ENCODE data around the gene PSMG2. TPM values are rescaled to one million over a fixed set of nuclear protein-coding genes. Genes with fewer than 3 reads are reported as not detected.

PSMG2 gene
- total and polyA plus RNA-seq, 10 of the 15 experiments (the other 5 are each of a cell fraction or from before 2014, with no cell fraction given) = 88.5 to 268 (median 116) TPM

- Histone ChIP-seq H4K20me1 (ENCODE audit: control insufficient read depth, insufficient read depth) (no peaks in the 10 kb centered on the region), H3K79me2 (ENCODE audit: control insufficient read depth, insufficient read depth, low read length) (no peaks in the 10 kb centered on the region), H3K4me2 (ENCODE audit: control insufficient read depth, insufficient read depth) (no peak overlapping the region), H3K9me3 (replicated peaks; ENCODE audit: control insufficient read depth, insufficient read depth, low read length) (no peaks in the 10 kb centered on the region), H3K4me1 (ENCODE audit: control insufficient read depth, insufficient read depth, low read length) (no peaks in the 10 kb centered on the region), H2AFZ (ENCODE audit: control insufficient read depth, low read depth, low read length) (no peak overlapping the region), H3K27ac (ENCODE audit: control insufficient read depth, insufficient read depth) (no peak overlapping the region), H3K9ac (ENCODE audit: control insufficient read depth, insufficient read depth, low read length) (no peak overlapping the region), H3K27me3 (replicated peaks in 1 of 2; ENCODE audit: control insufficient read depth in 2 of 2, insufficient read depth in 2 of 2, low read length in 1 of 2) (no peaks in the 10 kb centered on the region), H3K36me3 (ENCODE audit: control insufficient read depth in 2 of 2, insufficient read depth in 2 of 2, low read length in 1 of 2) (peaks cover 0 to 3% of the 10 kb centered on the region in 2 experiments; a peak in 1 of 4 replicates), H3K4me3 (no peak overlapping the region)
- intact Hi-C loops (cut with micrococcal nuclease; ENCODE audit: unreplicated experiment) (no loop called here), in situ Hi-C loops (cut with MboI) (no loop called here)
- ATAC-seq (no peak; the same call in 1 of the 3 replicates), DNase-seq (ENCODE audit: low read depth, low spot score) (no peak), FAIRE-seq (no peak)
- 84% methylated on average over 9 of the region's 9 CpGs for WGBS (ENCODE audit: insufficient coverage, insufficient replicate concordance, low lambda C conversion rate, missing lambda C conversion rate)
- ChIA-PET POLR2A (interaction anchor here (0.7 to 1.2 kb wide), 2 partner anchors 11 to 32 kb away, joined by 3 to 7 read pairs; partner anchors contain the start of genes CEP76 and PSMG2), RAD21 (ENCODE audit: unreplicated experiment) (no interaction called here), CTCF (interaction anchor here (1.0 to 1.9 kb wide), 2 partner anchors 34 to 242 kb away, joined by 3 to 5 read pairs; no protein-coding TSS in a partner anchor), SMC1A (ENCODE audit: uncharacterized antibody, unreplicated experiment) (interaction anchor here (1.5 kb wide), 1 partner anchor 467 kb away, joined by 3 read pairs; no protein-coding TSS in a partner anchor)
- BruUV-seq (replicated peaks) = no TSS peak
- TF ChIP-seq SMARCA5 (IDR thresholded peaks at IDR 0.05) = no peak
- TF ChIP-seq ZNF274 (IDR thresholded peaks at IDR 0.05; ENCODE audit: insufficient read depth, insufficient read length) = no peak
- no peak for TF ChIP-seq TCF7 (IDR thresholded peaks at IDR 0.05; ENCODE audit: borderline replicate concordance)
- no peak for TF ChIP-seq ZNF687 (IDR thresholded peaks at IDR 0.05)
- TF ChIP-seq NFIC (IDR thresholded peaks at IDR 0.05; ENCODE audit: low read depth, low read length) = no peak
- no peak for TF ChIP-seq ESRRA (IDR thresholded peaks at IDR 0.05; ENCODE audit: low read length)
- no peak for TF ChIP-seq NR2F1 (conservative IDR thresholded peaks at IDR 0.05)
- no peak for TF ChIP-seq BCLAF1 (IDR thresholded peaks at IDR 0.05)
- no peak for TF ChIP-seq BRCA1 (IDR thresholded peaks at IDR 0.05; ENCODE audit: low read depth, low read length)
Observed at GRCh38 chr18:12692206-12692605, 10.6 kb upstream of the PSMG2 start.
